ENCODE data around the gene ECPAS.

ECPAS gene, protein sequence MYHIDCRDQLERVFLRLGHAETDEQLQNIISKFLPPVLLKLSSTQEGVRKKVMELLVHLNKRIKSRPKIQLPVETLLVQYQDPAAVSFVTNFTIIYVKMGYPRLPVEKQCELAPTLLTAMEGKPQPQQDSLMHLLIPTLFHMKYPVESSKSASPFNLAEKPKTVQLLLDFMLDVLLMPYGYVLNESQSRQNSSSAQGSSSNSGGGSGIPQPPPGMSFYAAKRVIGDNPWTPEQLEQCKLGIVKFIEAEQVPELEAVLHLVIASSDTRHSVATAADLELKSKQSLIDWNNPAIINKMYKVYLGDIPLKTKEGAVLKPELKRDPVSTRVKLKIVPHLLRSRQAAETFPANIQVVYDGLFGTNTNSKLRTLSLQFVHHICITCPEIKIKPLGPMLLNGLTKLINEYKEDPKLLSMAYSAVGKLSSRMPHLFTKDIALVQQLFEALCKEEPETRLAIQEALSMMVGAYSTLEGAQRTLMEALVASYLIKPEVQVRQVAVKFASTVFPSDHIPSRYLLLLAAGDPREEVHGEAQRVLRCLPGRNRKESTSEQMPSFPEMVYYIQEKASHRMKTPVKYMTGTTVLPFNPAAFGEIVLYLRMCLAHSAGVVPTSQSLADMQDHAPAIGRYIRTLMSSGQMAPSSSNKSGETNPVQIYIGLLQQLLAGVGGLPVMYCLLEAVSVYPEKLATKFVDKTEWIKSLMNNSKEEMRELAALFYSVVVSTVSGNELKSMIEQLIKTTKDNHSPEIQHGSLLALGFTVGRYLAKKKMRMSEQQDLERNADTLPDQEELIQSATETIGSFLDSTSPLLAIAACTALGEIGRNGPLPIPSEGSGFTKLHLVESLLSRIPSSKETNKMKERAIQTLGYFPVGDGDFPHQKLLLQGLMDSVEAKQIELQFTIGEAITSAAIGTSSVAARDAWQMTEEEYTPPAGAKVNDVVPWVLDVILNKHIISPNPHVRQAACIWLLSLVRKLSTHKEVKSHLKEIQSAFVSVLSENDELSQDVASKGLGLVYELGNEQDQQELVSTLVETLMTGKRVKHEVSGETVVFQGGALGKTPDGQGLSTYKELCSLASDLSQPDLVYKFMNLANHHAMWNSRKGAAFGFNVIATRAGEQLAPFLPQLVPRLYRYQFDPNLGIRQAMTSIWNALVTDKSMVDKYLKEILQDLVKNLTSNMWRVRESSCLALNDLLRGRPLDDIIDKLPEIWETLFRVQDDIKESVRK (N-terminal part only)

DNA sequence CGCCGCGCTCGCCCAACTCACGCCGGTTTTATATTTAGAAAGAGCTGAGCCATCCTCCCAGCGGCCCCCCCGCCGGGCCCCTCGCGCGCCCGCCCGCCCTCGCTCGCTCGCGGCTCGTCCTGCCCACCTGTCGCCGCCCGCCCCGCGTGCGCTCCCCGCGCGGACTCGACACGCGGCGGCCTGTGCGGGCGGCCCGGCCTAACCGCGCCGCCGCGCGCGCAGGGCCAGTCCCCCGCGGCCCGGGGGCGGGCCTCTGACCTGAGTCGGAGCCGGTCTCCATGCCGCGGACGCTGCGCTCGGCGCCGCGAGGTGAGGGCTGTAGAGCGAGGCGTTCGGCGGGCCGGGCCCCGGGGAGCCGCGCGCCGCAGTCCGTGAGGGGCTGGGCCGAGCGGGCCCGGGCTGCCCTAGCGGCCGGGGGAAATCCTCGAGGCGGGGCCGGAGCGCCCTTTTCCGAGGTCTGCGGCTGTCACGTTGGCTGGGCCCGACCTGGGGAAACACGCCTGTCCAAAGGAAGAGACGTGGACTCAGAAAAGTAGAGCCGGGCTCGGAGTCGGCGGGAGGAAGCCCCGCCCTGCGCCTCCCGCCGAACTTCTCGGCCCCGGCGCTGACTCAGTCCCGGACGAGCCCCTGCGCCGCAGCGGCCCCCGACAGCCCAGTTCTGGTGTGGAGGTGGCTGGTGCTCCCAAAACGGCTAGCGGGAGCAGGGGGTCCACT lies at the start of gene ECPAS:
Gene ECPAS, minus strand, starts transcription at position 526 of the 714 bp plus-strand sequence. CDS start 11,465 bp downstream, outside the sequence.
- TF ChIP-seq, protein P1, sequence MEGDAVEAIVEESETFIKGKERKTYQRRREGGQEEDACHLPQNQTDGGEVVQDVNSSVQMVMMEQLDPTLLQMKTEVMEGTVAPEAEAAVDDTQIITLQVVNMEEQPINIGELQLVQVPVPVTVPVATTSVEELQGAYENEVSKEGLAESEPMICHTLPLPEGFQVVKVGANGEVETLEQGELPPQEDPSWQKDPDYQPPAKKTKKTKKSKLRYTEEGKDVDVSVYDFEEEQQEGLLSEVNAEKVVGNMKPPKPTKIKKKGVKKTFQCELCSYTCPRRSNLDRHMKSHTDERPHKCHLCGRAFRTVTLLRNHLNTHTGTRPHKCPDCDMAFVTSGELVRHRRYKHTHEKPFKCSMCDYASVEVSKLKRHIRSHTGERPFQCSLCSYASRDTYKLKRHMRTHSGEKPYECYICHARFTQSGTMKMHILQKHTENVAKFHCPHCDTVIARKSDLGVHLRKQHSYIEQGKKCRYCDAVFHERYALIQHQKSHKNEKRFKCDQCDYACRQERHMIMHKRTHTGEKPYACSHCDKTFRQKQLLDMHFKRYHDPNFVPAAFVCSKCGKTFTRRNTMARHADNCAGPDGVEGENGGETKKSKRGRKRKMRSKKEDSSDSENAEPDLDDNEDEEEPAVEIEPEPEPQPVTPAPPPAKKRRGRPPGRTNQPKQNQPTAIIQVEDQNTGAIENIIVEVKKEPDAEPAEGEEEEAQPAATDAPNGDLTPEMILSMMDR (IDR thresholded peaks at IDR 0.05), result no peak
- H3K4me3 Mint-ChIP-seq, result peak within 1 kb of the TSS; percentile 93
- H3K27me3 Mint-ChIP-seq (ENCODE audit: low read depth, poor library complexity), result peaks cover 3% of the 10 kb centered on the region
- no peaks in the 10 kb centered on the region for H3K9me3 Mint-ChIP-seq
- DNase-seq, result peak; percentile 74
- peak within 1 kb of the TSS; percentile 93 for H3K27ac Mint-ChIP-seq
- H3K4me1 Mint-ChIP-seq, result peaks cover 28% of the 10 kb centered on the region
- H3K36me3 Mint-ChIP-seq (ENCODE audit: low read depth), result peaks cover 2% of the 10 kb centered on the region

DNA sequence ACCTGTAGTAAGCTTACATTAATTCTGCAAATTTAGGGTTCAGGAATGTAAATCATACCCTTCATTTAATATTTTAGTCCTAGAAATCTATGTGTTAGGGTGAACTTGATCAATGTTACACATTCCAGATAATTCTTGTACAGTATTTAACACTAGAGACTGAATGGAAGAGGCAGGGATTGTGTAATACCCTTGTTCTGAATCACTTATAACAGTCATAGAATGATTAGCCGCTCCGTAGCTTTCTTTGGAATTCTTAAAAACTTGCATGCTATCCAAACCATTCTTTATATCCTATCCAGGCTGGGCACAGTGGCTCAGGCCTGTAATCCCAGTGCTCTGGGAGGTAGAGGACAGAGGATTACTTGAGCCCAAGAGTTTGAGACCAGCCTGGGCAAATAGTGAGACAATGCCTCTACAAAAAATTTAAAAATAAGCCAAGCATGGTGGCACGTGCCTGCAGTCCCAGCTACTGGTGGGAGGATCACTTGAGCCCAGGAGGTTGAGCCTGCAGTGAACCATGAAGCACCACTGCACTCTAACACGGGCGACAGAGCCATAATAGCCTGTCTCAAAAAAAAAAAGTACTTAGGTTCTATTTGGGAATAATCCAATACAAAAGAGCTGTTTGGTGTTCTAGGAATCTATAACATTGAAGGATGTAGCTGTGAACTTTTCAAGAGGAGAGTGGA lies 49.1 kb upstream of the ECPAS start:
- no peak overlapping the region for H3K4me3 Mint-ChIP-seq
- TF ChIP-seq, protein P1 (IDR thresholded peaks at IDR 0.05), result no peak
- H3K36me3 Mint-ChIP-seq (ENCODE audit: low read depth), result peaks cover 88% of the 10 kb centered on the region

DNA sequence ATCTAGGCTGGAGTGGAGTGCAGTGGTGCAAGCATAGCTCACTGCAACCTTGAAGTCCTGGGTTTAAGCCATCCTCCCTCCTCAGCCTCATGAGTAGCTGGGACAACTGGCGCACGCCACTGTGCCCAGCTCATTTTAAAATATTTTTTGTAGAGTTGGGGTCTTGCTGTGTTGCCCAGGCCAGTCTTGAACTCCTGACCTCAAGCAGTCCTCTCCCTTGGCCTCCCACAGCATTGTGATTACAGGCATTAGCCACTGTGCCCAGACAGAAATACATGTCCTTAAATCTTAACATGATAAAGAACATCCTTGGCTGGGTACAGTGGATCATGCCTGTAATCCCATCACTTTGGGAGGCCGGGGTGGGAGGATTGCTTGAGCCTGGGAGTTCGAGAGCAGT lies 47.5 kb upstream of the ECPAS start:
- peaks cover 83% of the 10 kb centered on the region for H3K36me3 Mint-ChIP-seq (ENCODE audit: low read depth)
- H3K27ac Mint-ChIP-seq, result no peak overlapping the region
- no peak overlapping the region for H3K4me3 Mint-ChIP-seq
- H3K4me1 Mint-ChIP-seq, result no peaks in the 10 kb centered on the region
- TF ChIP-seq, protein P1 (IDR thresholded peaks at IDR 0.05), result no peak
- peaks cover 47% of the 10 kb centered on the region for H3K9me3 Mint-ChIP-seq
- H3K27me3 Mint-ChIP-seq (ENCODE audit: low read depth, poor library complexity), result peaks cover 5% of the 10 kb centered on the region
- DNase-seq, result no peak

More for the DNA sequence above, 49.1 kb upstream of the ECPAS start:
- Mint-ChIP-seq H3K27ac (no peak overlapping the region), H3K4me1 (no peaks in the 10 kb centered on the region), H3K27me3 (ENCODE audit: low read depth, poor library complexity) (peaks cover 5% of the 10 kb centered on the region), H3K9me3 (peaks cover 56% of the 10 kb centered on the region)
- no peak for DNase-seq

DNA sequence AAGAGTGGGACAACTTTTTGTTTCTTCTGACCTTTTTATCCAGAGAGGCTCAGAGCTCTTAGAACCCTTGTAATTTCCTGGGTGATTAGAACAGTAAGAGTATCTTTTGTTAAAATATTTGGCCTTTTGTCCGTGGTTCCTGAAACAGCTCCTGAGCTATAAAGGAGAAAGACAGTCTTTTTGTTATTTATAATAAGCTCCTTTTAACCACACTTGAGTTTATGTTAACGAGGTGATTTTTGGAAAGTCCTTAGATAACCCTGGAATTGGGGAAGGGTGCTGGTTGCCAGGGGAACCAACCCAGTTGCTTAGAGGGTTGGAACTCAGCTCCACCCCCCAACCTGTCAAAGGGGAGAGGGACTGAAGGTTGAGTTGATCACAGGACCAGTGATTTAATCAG lies 45.6 kb upstream of the ECPAS start:
- Mint-ChIP-seq H3K4me3 (no peak overlapping the region), H3K27me3 (ENCODE audit: low read depth, poor library complexity) (peaks cover 6% of the 10 kb centered on the region), H3K27ac (no peak overlapping the region), H3K9me3 (peaks cover 36% of the 10 kb centered on the region), H3K4me1 (peaks cover 13% of the 10 kb centered on the region), H3K36me3 (ENCODE audit: low read depth) (peaks cover 77% of the 10 kb centered on the region)
- DNase-seq, result no peak
- TF ChIP-seq, protein P1 (IDR thresholded peaks at IDR 0.05), result no peak

DNA sequence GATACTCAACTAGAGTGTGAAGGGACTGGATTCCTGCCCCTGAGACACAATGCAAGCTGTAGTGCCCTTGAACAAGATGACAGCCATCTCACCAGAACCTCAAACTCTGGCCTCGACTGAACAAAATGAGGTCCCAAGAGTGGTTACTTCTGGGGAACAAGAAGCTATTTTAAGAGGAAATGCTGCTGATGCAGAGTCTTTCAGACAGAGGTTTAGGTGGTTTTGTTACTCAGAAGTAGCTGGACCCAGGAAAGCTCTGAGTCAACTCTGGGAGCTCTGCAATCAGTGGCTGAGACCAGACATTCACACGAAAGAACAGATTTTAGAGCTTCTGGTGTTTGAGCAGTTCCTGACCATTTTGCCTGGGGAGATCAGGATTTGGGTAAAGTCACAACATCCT lies 43.2 kb upstream of the ECPAS start:
- no peak overlapping the region for H3K4me3 Mint-ChIP-seq
- no peak for DNase-seq
- peaks cover 13% of the 10 kb centered on the region for H3K9me3 Mint-ChIP-seq
- peaks cover 7% of the 10 kb centered on the region for H3K27me3 Mint-ChIP-seq (ENCODE audit: low read depth, poor library complexity)
- peaks cover 52% of the 10 kb centered on the region for H3K36me3 Mint-ChIP-seq (ENCODE audit: low read depth)
- H3K27ac Mint-ChIP-seq, result no peak overlapping the region
- TF ChIP-seq, protein P1 (IDR thresholded peaks at IDR 0.05), result no peak
- peaks cover 20% of the 10 kb centered on the region for H3K4me1 Mint-ChIP-seq
